NB4 (cell line): ENCODE results near the gene TNXB.
"Not testable (repeated sequence)": the region's sequence is repeated elsewhere in the genome, so short reads cannot be mapped to it uniquely, and the experiment has no call there.

Experiments
- DNase-seq: peaks from one replicate; pipeline ENCODE4 v3.0.0; 2010; ENCODE audit warnings: low read depth
- H3K4me3 ChIP-seq: one replicate; pipeline ENCODE4 v1.5.1; 2011; ENCODE audit warnings: mild to moderate bottlenecking, low read depth, low read length, moderate library complexity

TNXB gene

DNA sequence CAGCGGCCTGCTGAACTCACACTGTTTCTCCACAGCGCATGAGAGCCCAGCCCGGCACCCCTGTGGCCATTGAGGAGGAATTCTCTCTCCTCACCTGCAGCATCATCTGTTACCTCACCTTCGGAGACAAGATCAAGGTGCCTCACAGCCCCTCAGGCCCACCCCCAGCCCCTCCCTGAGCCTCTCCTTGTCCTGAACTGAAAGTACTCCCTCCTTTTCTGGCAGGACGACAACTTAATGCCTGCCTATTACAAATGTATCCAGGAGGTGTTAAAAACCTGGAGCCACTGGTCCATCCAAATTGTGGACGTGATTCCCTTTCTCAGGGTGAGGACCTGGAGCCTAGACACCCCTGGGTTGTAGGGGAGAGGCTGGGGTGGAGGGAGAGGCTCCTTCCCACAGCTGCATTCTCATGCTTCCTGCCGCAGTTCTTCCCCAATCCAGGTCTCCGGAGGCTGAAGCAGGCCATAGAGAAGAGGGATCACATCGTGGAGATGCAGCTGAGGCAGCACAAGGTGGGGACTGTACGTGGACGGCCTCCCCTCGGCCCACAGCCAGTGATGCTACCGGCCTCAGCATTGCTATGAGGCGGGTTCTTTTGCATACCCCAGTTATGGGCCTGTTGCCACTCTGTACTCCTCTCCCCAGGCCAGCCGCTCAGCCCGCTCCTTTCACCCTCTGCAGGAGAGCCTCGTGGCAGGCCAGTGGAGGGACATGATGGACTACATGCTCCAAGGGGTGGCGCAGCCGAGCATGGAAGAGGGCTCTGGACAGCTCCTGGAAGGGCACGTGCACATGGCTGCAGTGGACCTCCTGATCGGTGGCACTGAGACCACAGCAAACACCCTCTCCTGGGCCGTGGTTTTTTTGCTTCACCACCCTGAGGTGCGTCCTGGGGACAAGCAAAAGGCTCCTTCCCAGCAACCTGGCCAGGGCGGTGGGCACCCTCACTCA lies 69.5 kb downstream of the TNXB start:
- H3K4me3 ChIP-seq, DNase-seq: not testable (repeated sequence)

GRCh38 chr6:32038878-32039277 lies 70.3 kb downstream of the TNXB start:
- DNase-seq, H3K4me3 ChIP-seq: not testable (repeated sequence)

GRCh38 chr6:32037598-32038524 lies 71.3 kb downstream of the TNXB start, which contains the start of gene CYP21A2:
Gene CYP21A2 (plus strand): TSS chr6:32038415. CDS start chr6:32038423, 8 bp downstream.
- H3K4me3 ChIP-seq, DNase-seq: not testable (repeated sequence)

GRCh38 chr6:32037136-32037535 lies 72.0 kb downstream of the TNXB start:
- DNase-seq, H3K4me3 ChIP-seq: not testable (repeated sequence)

GRCh38 chr6:32035283-32036013 lies 73.7 kb downstream of the TNXB start:
- DNase-seq, H3K4me3 ChIP-seq: not testable (repeated sequence)

- H3K4me3 ChIP-seq, DNase-seq: not testable (repeated sequence)
Measured at GRCh38 chr6:32029553-32029952, 79.6 kb downstream of the TNXB start.

DNA sequence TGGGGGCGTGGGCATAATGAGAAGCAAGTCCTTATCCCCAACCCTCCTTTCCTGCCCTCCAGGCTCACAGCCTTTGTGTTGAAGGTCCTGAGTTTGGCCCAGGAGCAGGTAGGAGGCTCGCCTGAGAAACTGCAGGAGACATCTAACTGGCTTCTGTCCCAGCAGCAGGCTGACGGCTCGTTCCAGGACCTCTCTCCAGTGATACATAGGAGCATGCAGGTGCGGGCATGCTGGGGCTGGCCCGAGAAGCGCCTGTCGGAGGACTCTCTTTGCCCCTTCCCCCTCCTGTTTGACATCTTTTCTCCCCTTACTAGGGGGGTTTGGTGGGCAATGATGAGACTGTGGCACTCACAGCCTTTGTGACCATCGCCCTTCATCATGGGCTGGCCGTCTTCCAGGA lies 80.5 kb downstream of the TNXB start:
- H3K4me3 ChIP-seq, DNase-seq: not testable (repeated sequence)

DNA sequence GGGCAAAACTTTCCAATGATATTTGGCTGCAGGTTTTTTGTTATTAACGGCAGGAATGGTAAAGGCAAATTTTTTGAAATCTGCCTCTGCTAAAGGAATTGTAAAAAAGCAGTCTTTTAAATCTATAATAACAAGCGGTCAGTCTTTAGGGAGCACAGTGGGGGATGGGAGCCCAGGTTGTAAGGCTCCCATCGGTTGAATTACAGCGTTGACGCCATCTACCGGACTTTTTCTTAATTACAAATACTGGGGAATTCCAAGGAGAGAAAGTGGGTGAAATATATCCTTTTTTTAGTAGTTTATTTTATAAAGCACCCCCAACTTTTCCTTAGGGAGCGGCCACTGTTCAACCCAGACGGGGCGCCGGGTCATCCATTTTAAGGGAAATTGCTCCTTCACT lies 87.0 kb downstream of the TNXB start:
- H3K4me3 ChIP-seq: not testable (repeated sequence)

GRCh38 chr6:32014547-32014946 lies 94.6 kb downstream of the TNXB start, which contains the start of gene C4B:
Gene C4B (plus strand): TSS chr6:32014795. CDS start chr6:32014846, 51 bp downstream.
- H3K4me3 ChIP-seq, DNase-seq: not testable (repeated sequence)

More for the DNA sequence above, 87.0 kb downstream of the TNXB start:
- not testable (repeated sequence) for DNase-seq

DNA sequence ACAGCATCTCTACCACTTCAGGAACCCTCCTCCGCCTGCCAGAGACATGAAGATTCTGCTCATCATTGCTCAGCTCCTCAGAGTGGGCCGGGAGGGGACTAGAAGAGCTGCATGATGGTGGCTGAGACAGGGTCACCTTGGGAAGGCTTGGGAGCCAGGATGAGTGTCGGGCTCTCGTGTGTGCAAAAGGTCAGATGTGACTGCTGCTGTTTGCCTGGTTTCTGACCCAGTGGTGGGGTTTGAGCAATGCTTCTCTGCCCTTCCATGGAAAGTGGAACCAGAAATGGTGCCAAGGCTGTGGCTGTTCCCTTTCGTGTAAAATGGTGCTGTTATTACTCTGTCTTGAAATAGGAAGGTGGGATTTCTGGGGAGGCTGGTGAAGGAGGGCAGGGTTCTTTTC lies 95.4 kb downstream of the TNXB start:
- DNase-seq: not testable (repeated sequence)

GRCh38 chr6:32012941-32013617 lies 96.1 kb downstream of the TNXB start:
- not testable (repeated sequence) for DNase-seq

More for the DNA sequence above, 95.4 kb downstream of the TNXB start:
- H3K4me3 ChIP-seq: not testable (repeated sequence)

DNA sequence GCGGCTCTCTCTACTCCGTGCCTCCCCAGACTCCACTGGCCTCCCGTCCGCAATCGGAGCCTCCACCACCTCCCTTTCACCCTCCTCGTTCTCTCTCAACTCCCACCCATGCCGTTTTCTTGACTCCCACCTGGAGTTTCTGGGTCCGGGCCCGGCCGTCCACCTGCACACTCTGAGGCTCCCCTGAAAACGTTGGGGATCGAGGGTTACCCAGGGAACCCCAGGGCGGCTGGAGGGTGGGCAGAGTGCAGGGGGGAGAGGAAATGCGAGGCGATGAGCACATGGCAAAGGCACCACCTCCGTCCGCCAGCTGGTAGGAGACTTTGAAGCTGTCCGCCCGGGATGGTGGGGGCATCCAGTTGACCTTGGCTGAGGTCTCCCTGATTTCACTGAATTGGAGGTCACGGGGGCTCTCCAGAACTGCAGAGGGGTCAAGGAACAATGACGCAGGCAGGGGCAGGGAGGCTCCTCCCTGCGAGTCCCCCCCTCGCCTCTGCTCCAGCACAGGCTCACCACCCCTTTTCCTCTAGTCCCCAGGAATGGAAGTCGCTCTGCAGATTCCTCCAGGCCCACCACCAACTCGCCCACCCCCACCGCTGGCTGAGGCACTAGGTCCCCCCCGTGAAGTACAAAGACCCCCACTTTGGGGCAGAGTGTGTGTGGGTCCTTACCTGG lies 98.1 kb downstream of the TNXB start:
- not testable (repeated sequence) for H3K4me3 ChIP-seq, DNase-seq

More at GRCh38 chr6:32012941-32013617, 96.1 kb downstream of the TNXB start:
- H3K4me3 ChIP-seq: not testable (repeated sequence)

GRCh38 chr6:32009537-32009936 lies 99.6 kb downstream of the TNXB start:
- not testable (repeated sequence) for DNase-seq, H3K4me3 ChIP-seq

- not testable (repeated sequence) for H3K4me3 ChIP-seq
- DNase-seq: peak; percentile 1
Measured at GRCh38 chr6:32008616-32009015, 100.5 kb downstream of the TNXB start.

GRCh38 chr6:32008037-32008436 lies 101.1 kb downstream of the TNXB start:
- not testable (repeated sequence) for H3K4me3 ChIP-seq, DNase-seq

GRCh38 chr6:32007086-32007485 lies 102.1 kb downstream of the TNXB start:
- not testable (repeated sequence) for H3K4me3 ChIP-seq
- DNase-seq: peak; percentile 1

GRCh38 chr6:32005991-32006529 lies 103.1 kb downstream of the TNXB start:
- not testable (repeated sequence) for H3K4me3 ChIP-seq
- peak; percentile 9 for DNase-seq
